MCF 10A (cell line): ENCODE data around the gene DDX21. TPM values are rescaled to one million over a fixed set of nuclear protein-coding genes. Genes with fewer than 3 reads are reported as not detected.
"Not testable (repeated sequence)": the region's sequence is repeated elsewhere in the genome, so short reads cannot be mapped to it uniquely, and the experiment has no call there.

Experiments
- BruUV-seq: library from RNA; stranded (reverse); fragments of 400-500 nt; replicated peaks from 2 replicates; lab custom pipeline; 2021; lab: Mats Ljungman, UMichigan
- CTCF ChIA-PET: fragments of 300-600 bp; sonication (Branson Sonifier 250); formaldehyde crosslinking; extraction: SDS; loops from one replicate; lab custom pipeline; 2021; ENCODE audit warnings: antibody characterized with exemption, inconsistent platforms; lab: Yijun Ruan, JAX
- POLR2A ChIA-PET: fragments of 300-600, 350-650 bp; sonication (Branson Sonifier 250); formaldehyde crosslinking; extraction: SDS; loops from one replicate; lab custom pipeline; 2020; ENCODE audit warnings: antibody characterized with exemption, inconsistent platforms; lab: Yijun Ruan, JAX
- DNase-seq: peaks from one replicate; pipeline ENCODE4 v3.0.0-alpha.2; 2018; ENCODE audit not compliant: unreplicated experiment
- H3K27ac Mint-ChIP-seq: one replicate; pipeline ENCODE4 v1.8.0; 2022; ENCODE audit warnings: mild to moderate bottlenecking, low read depth, mixed read lengths; ENCODE audit not compliant: unreplicated experiment
- H3K27me3 Mint-ChIP-seq: one replicate; pipeline ENCODE4 v1.8.0; 2022; ENCODE audit warnings: mixed read lengths; ENCODE audit not compliant: insufficient read depth, unreplicated experiment
- H3K36me3 Mint-ChIP-seq: one replicate; pipeline ENCODE4 v1.8.0; 2022; ENCODE audit warnings: mild to moderate bottlenecking, moderate library complexity, mixed read lengths; ENCODE audit not compliant: insufficient read depth, unreplicated experiment
- H3K4me1 Mint-ChIP-seq: one replicate; pipeline ENCODE4 v1.8.0; 2022; ENCODE audit warnings: mixed read lengths; ENCODE audit not compliant: insufficient read depth, unreplicated experiment
- H3K4me3 Mint-ChIP-seq: one replicate; pipeline ENCODE4 v1.8.0; 2022; ENCODE audit warnings: mild to moderate bottlenecking, moderate library complexity, mixed read lengths; ENCODE audit not compliant: unreplicated experiment
- H3K9me3 Mint-ChIP-seq: one replicate; pipeline ENCODE4 v1.8.0; 2022; ENCODE audit warnings: mixed read lengths; ENCODE audit not compliant: unreplicated experiment
- intact Hi-C: fragments of 100-400 bp; cut with micrococcal nuclease; formaldehyde crosslinking; loops from 2 replicates; pipeline ENCODE4 v1.14.1; 2022
- total RNA-seq: library from RNA; stranded (reverse); gene quantifications from 2 replicates; pipeline ENCODE4 v1.2.3, GENCODE V29; 2022
- TF ChIP-seq, protein P1 (sequence below): fragments of 200-600 bp; IDR thresholded peaks from one replicate; pipeline ENCODE4 v1.8.0; 2022; ENCODE audit warnings: antibody characterized with exemption, mild to moderate bottlenecking; ENCODE audit not compliant: unreplicated experiment

DDX21 gene
- total RNA-seq, 1 experiment from 2014 or later: 216 TPM

DNA sequence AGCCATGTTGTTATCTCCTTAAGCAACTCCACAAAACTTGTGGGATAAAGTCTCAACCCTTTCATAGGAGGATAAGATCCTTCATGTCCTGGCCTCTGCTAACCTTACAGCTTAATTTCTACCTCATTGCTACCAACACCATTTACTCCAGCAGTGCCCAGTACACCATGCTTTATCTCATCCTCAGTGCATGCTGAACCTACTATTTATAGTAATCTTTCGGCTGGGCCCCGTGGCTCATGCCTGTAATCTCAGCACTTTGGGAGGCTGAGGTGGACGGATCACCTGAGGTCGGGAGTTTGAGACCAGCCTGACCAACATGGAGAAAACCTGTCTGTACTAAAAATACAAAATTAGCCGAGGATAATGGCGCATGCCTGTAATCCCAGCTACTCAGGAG lies 23.8 kb downstream of the DDX21 start:
- CTCF ChIA-PET: interaction anchor here (1.2 kb wide), 1 partner anchor 12 kb away, joined by 3 read pairs; no protein-coding TSS in a partner anchor

DNA sequence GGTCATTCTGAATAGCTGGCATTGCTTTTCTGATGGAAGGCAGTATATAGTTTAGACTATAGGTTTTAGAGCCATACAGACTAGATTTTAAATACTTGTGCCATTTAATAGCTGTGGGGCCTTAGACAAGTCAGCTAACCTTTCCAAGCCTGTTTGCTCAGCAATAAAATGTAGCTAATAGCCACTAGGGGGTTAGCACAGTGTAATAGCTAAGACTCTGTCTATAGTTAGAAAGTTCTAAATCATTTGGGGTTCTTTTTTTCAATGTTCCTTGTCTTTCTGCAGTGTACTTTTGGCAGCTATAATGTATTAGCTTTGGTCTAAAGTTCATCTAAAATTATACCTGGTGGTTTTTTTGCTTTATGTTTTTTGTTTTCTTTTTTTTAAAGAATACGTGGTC lies 25.1 kb downstream of the DDX21 start:
- ChIA-PET CTCF (interaction anchor here (0.6 to 1.7 kb wide), 9 partner anchors 11 to 114 kb away, joined by 3 to 6 read pairs (median 4); partner anchors contain the start of gene DDX21), POLR2A (interaction anchor here (0.7 to 1.5 kb wide), 2 partner anchors 8 to 13 kb away, joined by 3 to 4 read pairs; partner anchors contain the start of gene KIFBP)
- TF ChIP-seq, protein P1, sequence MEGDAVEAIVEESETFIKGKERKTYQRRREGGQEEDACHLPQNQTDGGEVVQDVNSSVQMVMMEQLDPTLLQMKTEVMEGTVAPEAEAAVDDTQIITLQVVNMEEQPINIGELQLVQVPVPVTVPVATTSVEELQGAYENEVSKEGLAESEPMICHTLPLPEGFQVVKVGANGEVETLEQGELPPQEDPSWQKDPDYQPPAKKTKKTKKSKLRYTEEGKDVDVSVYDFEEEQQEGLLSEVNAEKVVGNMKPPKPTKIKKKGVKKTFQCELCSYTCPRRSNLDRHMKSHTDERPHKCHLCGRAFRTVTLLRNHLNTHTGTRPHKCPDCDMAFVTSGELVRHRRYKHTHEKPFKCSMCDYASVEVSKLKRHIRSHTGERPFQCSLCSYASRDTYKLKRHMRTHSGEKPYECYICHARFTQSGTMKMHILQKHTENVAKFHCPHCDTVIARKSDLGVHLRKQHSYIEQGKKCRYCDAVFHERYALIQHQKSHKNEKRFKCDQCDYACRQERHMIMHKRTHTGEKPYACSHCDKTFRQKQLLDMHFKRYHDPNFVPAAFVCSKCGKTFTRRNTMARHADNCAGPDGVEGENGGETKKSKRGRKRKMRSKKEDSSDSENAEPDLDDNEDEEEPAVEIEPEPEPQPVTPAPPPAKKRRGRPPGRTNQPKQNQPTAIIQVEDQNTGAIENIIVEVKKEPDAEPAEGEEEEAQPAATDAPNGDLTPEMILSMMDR: no peak
- Mint-ChIP-seq H3K4me1 (peaks cover 5% of the 10 kb centered on the region), H3K36me3 (peaks cover 95% of the 10 kb centered on the region), H3K4me3 (no peak overlapping the region), H3K27ac (no peak overlapping the region), H3K9me3 (no peaks in the 10 kb centered on the region), H3K27me3 (no peaks in the 10 kb centered on the region)
- BruUV-seq: no TSS peak
- no peak for DNase-seq
- intact Hi-C loops: no loop called here

More for the DNA sequence above, 23.8 kb downstream of the DDX21 start:
- H3K4me3 Mint-ChIP-seq, H3K4me1 Mint-ChIP-seq, BruUV-seq, intact Hi-C loops, DNase-seq, H3K9me3 Mint-ChIP-seq, H3K27me3 Mint-ChIP-seq: not testable (repeated sequence)
- H3K27ac Mint-ChIP-seq: peak overlapping the region; percentile 58
- POLR2A ChIA-PET: interaction anchor here (1.7 to 2.7 kb wide), 2 partner anchors 7 to 24 kb away, joined by 4 to 14 read pairs; partner anchors contain the start of gene DDX21
- peaks cover 95% of the 10 kb centered on the region for H3K36me3 Mint-ChIP-seq

DNA sequence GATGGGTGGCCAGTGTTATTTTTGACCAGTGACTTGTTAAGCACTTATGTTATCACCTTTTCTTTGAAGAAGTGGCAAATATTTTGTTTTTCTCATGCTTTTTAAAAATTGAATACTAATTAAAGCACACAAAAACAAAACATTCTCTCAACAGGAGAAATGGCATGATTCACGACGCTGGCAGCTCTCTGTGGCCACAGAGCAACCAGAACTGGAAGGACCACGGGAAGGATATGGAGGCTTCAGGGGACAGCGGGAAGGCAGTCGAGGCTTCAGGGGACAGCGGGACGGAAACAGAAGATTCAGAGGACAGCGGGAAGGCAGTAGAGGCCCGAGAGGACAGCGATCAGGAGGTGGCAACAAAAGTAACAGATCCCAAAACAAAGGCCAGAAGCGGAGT lies 26.4 kb downstream of the DDX21 start:
- peaks cover 82% of the 10 kb centered on the region for H3K36me3 Mint-ChIP-seq
- CTCF ChIA-PET: interaction anchor here (0.6 to 1.1 kb wide), 2 partner anchors 67 to 112 kb away, joined by 3 read pairs; no protein-coding TSS in a partner anchor
- BruUV-seq: no TSS peak
- H3K27me3 Mint-ChIP-seq: no peaks in the 10 kb centered on the region
- no peak overlapping the region for H3K4me3 Mint-ChIP-seq
- TF ChIP-seq, protein P1: no peak
- POLR2A ChIA-PET: interaction anchor here (1.9 kb wide), 1 partner anchor 143 kb away, joined by 4 read pairs; no protein-coding TSS in a partner anchor
- peaks cover 5% of the 10 kb centered on the region for H3K4me1 Mint-ChIP-seq
- no peak overlapping the region for H3K27ac Mint-ChIP-seq
- intact Hi-C loops: no loop called here
- no peaks in the 10 kb centered on the region for H3K9me3 Mint-ChIP-seq
- no peak for DNase-seq

DNA sequence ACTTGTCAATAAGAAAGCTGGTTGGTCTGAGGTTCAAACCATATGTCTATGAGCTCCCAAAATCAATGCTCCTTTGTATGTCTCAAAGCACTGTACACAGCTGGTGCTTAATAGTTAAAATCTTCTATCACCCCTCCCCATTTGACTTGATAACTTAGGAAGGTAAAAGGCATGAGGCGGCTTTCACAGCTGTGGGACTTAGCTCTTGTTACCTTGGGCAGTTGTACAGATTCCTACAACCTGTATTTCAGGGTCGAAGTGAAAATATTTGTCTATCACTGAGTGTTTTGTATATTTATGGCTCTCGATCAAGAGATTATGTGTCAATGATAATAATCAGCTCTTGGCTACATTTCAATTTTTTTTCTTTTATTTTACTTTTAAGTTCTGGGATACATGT lies 31.6 kb downstream of the DDX21 start:
- Mint-ChIP-seq H3K9me3 (no peaks in the 10 kb centered on the region), H3K4me1 (peaks cover 16% of the 10 kb centered on the region), H3K4me3 (no peak overlapping the region), H3K27me3 (no peaks in the 10 kb centered on the region), H3K36me3 (peaks cover 39% of the 10 kb centered on the region), H3K27ac (peak overlapping the region; percentile 75)
- no peak for DNase-seq
- ChIA-PET POLR2A (interaction anchor here (0.6 to 3.4 kb wide), 11 partner anchors 9 to 193 kb away, joined by 3 to 38 read pairs (median 4); partner anchors contain the start of genes DDX21 and SUPV3L1), CTCF (interaction anchor here (0.6 to 4.2 kb wide), 5 partner anchors 18 to 252 kb away, joined by 3 to 32 read pairs (median 3); no protein-coding TSS in a partner anchor)
- BruUV-seq: no TSS peak
- intact Hi-C loops: no loop called here
- TF ChIP-seq, protein P1: no peak
